ENCODE measurements around the gene CAP2. TPM values are rescaled to one million over a fixed set of nuclear protein-coding genes. Genes with fewer than 3 reads are reported as not detected.

CAP2 gene
- total and polyA plus RNA-seq, 9 of the 15 experiments (the other 6 are each of a cell fraction or from before 2014, with no cell fraction given), result not detected

GRCh38 chr6:17448165-17448564, 54.8 kb downstream of the CAP2 start:
- POLR2A ChIA-PET, result no interaction called here

More at GRCh38 chr6:17448165-17448564, 54.8 kb downstream of the CAP2 start:
- CTCF ChIA-PET (ENCODE audit: low intra/inter-chr PET ratio), result no interaction called here
- Histone ChIP-seq H3K4me1 (replicated peaks in 1 of 2; ENCODE audit: control insufficient read depth in 2 of 2, insufficient read depth in 2 of 2, low read length in 2 of 2) (no peaks in the 10 kb centered on the region), H3K9me1 (ENCODE audit: control insufficient read depth, insufficient read depth, low read length) (no peaks in the 10 kb centered on the region), H3K36me3 (ENCODE audit: control insufficient read depth, insufficient read depth, low read length) (no peaks in the 10 kb centered on the region), H3K9me3 (replicated peaks; ENCODE audit: control insufficient read depth, insufficient read depth, low read depth, low read length) (no peaks in the 10 kb centered on the region), H3K27me3 (ENCODE audit: control insufficient read depth in 2 of 2, insufficient read depth in 2 of 2, low read length in 2 of 2) (peaks cover 9 to 15% of the 10 kb centered on the region in 2 experiments; a peak in 4 of 5 replicates), H2AFZ (ENCODE audit: low read depth, low read length) (no peak overlapping the region), H3K79me2 (ENCODE audit: control insufficient read depth, insufficient read depth, low read length) (no peaks in the 10 kb centered on the region), H3K27ac (ENCODE audit: extremely low read depth, low read depth, low read length) (no peak overlapping the region), H3K9ac (ENCODE audit: insufficient read depth in 1 of 2, low read depth in 2 of 2, low read length in 2 of 2) (no peak overlapping the region), H3K4me2 (ENCODE audit: insufficient read depth, low read length) (no peak overlapping the region), H4K20me1 (replicated peaks; ENCODE audit: control insufficient read depth, insufficient read depth, low read length) (no peaks in the 10 kb centered on the region), H3K4me3 (no peak overlapping the region)
- WGBS (ENCODE audit: insufficient coverage, low coverage, missing lambda C conversion rate), result 4% methylated on average over 1 of the region's 1 CpG
- DNase-seq (ENCODE audit: extremely low read depth in 1 of 4, low spot score in 3 of 4) (no peak), ATAC-seq (no peak), FAIRE-seq (no peak)
- in situ Hi-C loops (cut with MboI), result no loop called here
- TF ChIP-seq ZNF41 (CRISPR knock-in tag; conservative IDR thresholded peaks at IDR 0.05) (no peak), IRF2 (CRISPR knock-in tag; IDR thresholded peaks at IDR 0.05) (no peak), ZNF668 (CRISPR knock-in tag; IDR thresholded peaks at IDR 0.05) (no peak), ZNF133 (CRISPR knock-in tag; IDR thresholded peaks at IDR 0.05) (no peak), ZC3H8 (IDR thresholded peaks at IDR 0.05) (no peak), SFPQ (IDR thresholded peaks at IDR 0.05; ENCODE audit: low read depth, low read length) (no peak), NKRF (IDR thresholded peaks at IDR 0.05; ENCODE audit: borderline replicate concordance) (no peak), LCOR (CRISPR knock-in tag; IDR thresholded peaks at IDR 0.05) (no peak), HMG20B (CRISPR knock-in tag; IDR thresholded peaks at IDR 0.05) (no peak), POLR2B (IDR thresholded peaks at IDR 0.05; ENCODE audit: low read depth, partially characterized antibody) (no peak), KDM2B (CRISPR knock-in tag; IDR thresholded peaks at IDR 0.05) (no peak), DDX20 (tag; IDR thresholded peaks at IDR 0.05; ENCODE audit: low read depth) (no peak), RNF219 (CRISPR knock-in tag; IDR thresholded peaks at IDR 0.05) (no peak), E2F1 (CRISPR knock-in tag; IDR thresholded peaks at IDR 0.05) (no peak)
- BruUV-seq (replicated peaks), result no TSS peak
- intact Hi-C loops (cut with micrococcal nuclease), result no loop called here
